B cell (primary cell): ENCODE results near the gene YRDC. TPM values are rescaled to one million over a fixed set of nuclear protein-coding genes. Genes with fewer than 3 reads are reported as not detected.

Source experiments
- ATAC-seq: fragments of 200-7000 bp; cut with Tn5 transposase; one replicate; pipeline ENCODE4 v1.10.0; 2021; ENCODE audit warnings: low read depth, mild to moderate bottlenecking, moderate number of reproducible peaks, moderate library complexity
- CTCF ChIA-PET: fragments of 350-600 bp; sonication (Branson Sonifier 250); formaldehyde crosslinking; loops from one replicate; lab custom pipeline; 2021; ENCODE audit warnings: antibody characterized with exemption, inconsistent platforms; lab: Charles Lee
- POLR2A ChIA-PET: fragments of 350-600 bp; sonication (Branson Sonifier 250); formaldehyde crosslinking; loops from one replicate; lab custom pipeline; 2021; ENCODE audit warnings: antibody characterized with exemption; lab: Charles Lee
- DNase-seq: peaks from one replicate; pipeline ENCODE4 v3.0.0; 2013
- H2AFZ ChIP-seq: 2 replicates; pipeline ENCODE4 v1.6.1; 2012; ENCODE audit warnings: mild to moderate bottlenecking, low read depth, low read length; ENCODE audit not compliant: insufficient read depth, poor library complexity, severe bottlenecking
- H3K27ac ChIP-seq, 2 donors: 1 replicate in 1 of 2; 2 replicates in 1 of 2; pipeline ENCODE4 v1.5.1; 2012 to 2013; ENCODE audit warnings: low read length in 2 of 2, mild to moderate bottlenecking in 2 of 2, moderate library complexity in 1 of 2
- H3K27me3 ChIP-seq, 4 experiments: fragments of 200-600 bp in 1 of 4; sonication (generic) in 1 of 4; replicated peaks in 1 of 4; 1 replicate in 2 of 4; 2 replicates in 2 of 4; pipeline versions ENCODE4 v1.6.1 to v1.7.0; 2013 to 2016; ENCODE audit warnings: low read length in 3 of 4, mild to moderate bottlenecking in 2 of 4, mixed read lengths in 1 of 4, moderate library complexity in 1 of 4; ENCODE audit not compliant: insufficient read depth in 4 of 4, control insufficient read depth in 3 of 4; ENCODE audit errors: control extremely low read depth in 1 of 4
- H3K36me3 ChIP-seq, 2 experiments: replicated peaks in 1 of 2; 1 replicate in 1 of 2; 2 replicates in 1 of 2; pipeline versions ENCODE4 v1.6.1 to v1.7.1; 2013; ENCODE audit warnings: low read length in 1 of 2; ENCODE audit not compliant: insufficient read depth in 2 of 2, control insufficient read depth in 1 of 2; ENCODE audit errors: control extremely low read depth in 1 of 2, extremely low read depth in 1 of 2
- H3K4me1 ChIP-seq, 2 donors: fragments of 200-600 bp in 1 of 2; sonication (generic) in 1 of 2; 1 replicate in 1 of 2; 2 replicates in 1 of 2; pipeline versions ENCODE4 v1.5.1 to v1.6.1; 2013 to 2017; ENCODE audit warnings: low read length in 2 of 2; ENCODE audit not compliant: control insufficient read depth in 2 of 2, insufficient read depth in 2 of 2
- H3K4me2 ChIP-seq: replicated peaks from 2 replicates; pipeline ENCODE3; 2012; ENCODE audit warnings: mild to moderate bottlenecking, low read depth, low read length; ENCODE audit not compliant: poor library complexity, severe bottlenecking
- H3K4me3 ChIP-seq, 5 experiments: fragments of 200-600 bp in 1 of 5; sonication (generic) in 1 of 5; 1 replicate in 3 of 5; 2 replicates in 2 of 5; pipeline versions ENCODE4 v1.5.1 to v1.7.0; 2011 to 2016; ENCODE audit warnings: low read length in 4 of 5, mild to moderate bottlenecking in 4 of 5, low read depth in 2 of 5, control low read depth in 1 of 5, moderate library complexity in 1 of 5; ENCODE audit not compliant: insufficient read depth in 1 of 5; ENCODE audit errors: control extremely low read depth in 1 of 5, extremely low read depth in 1 of 5
- H3K79me2 ChIP-seq: fragments of 200-600 bp; sonication (generic); one replicate; pipeline ENCODE4 v1.6.0; 2016; ENCODE audit warnings: low read length; ENCODE audit not compliant: control insufficient read depth, insufficient read depth
- H3K9ac ChIP-seq: fragments of 200-600 bp; sonication (generic); 2 replicates; pipeline ENCODE4 v1.6.1; 2017; ENCODE audit warnings: mild to moderate bottlenecking, low read length, moderate library complexity
- H3K9me3 ChIP-seq, 3 donors: one replicate each; pipeline versions ENCODE4 v1.6.1 to v1.7.1; 2013; ENCODE audit warnings: low read length in 2 of 3; ENCODE audit not compliant: control insufficient read depth in 2 of 3, insufficient read depth in 1 of 3; ENCODE audit errors: control extremely low read depth in 1 of 3
- H4K20me1 ChIP-seq: 2 replicates; pipeline ENCODE4 v1.6.0; 2012; ENCODE audit warnings: mild to moderate bottlenecking, low read length; ENCODE audit not compliant: insufficient read depth, control insufficient read depth, poor library complexity, severe bottlenecking
- H3K27ac Mint-ChIP-seq: one replicate; pipeline ENCODE4 v1.8.0; 2021; ENCODE audit warnings: mixed read lengths
- H3K27me3 Mint-ChIP-seq: one replicate; pipeline ENCODE4 v1.8.0; 2021; ENCODE audit warnings: mixed read lengths
- H3K4me1 Mint-ChIP-seq: one replicate; pipeline ENCODE4 v1.8.0; 2021; ENCODE audit warnings: mixed read lengths
- H3K4me3 Mint-ChIP-seq: one replicate; pipeline ENCODE4 v1.8.0; 2021; ENCODE audit warnings: mixed read lengths
- H3K9me3 Mint-ChIP-seq: one replicate; pipeline ENCODE4 v1.8.0; 2022; ENCODE audit warnings: mixed read lengths; ENCODE audit not compliant: insufficient read depth
- CTCF ChIP-seq: fragments of 200-600 bp; IDR thresholded peaks from one replicate; pipeline ENCODE4 v1.8.0; 2022; ENCODE audit warnings: antibody characterized with exemption, mild to moderate bottlenecking
- EZH2 ChIP-seq: IDR thresholded peaks from 2 replicates; pipeline ENCODE4 v1.6.1; 2012; ENCODE audit warnings: borderline replicate concordance, low read depth, mild to moderate bottlenecking, moderate library complexity, low read length; ENCODE audit not compliant: insufficient read depth, poor library complexity, severe bottlenecking
- WGBS: methylation state at CpG from one replicate; pipeline ENCODE4 v1.1.5; 2013; ENCODE audit warnings: missing lambda C conversion rate; ENCODE audit not compliant: insufficient coverage; 5-methylcytosine and 5-hydroxymethylcytosine counted together
- intact Hi-C: fragments of 100-400 bp; cut with micrococcal nuclease; formaldehyde crosslinking; loops from one replicate; pipeline ENCODE4 v1.10.0; 2022
- polyA plus RNA-seq: library from polyadenylated mRNA; depleted of rRNA; stranded (reverse); fragments of >200 nt; gene quantifications from 2 replicates; pipeline ENCODE4 v1.2.3, GENCODE V29; 2012
- total RNA-seq, 2 donors: library from RNA; stranded (reverse); fragments of 120-200 nt in 1 of 2; gene quantifications; 1 replicate in 1 of 2; 2 replicates in 1 of 2; pipeline versions ENCODE4 v1.2.3 to v1.2.4, GENCODE V29; 2013 to 2022

Gene YRDC
- total and polyA plus RNA-seq, 2 donors (not counting 1 experiment from before 2014, with no cell fraction given), result 12.5 to 16.7 TPM

DNA sequence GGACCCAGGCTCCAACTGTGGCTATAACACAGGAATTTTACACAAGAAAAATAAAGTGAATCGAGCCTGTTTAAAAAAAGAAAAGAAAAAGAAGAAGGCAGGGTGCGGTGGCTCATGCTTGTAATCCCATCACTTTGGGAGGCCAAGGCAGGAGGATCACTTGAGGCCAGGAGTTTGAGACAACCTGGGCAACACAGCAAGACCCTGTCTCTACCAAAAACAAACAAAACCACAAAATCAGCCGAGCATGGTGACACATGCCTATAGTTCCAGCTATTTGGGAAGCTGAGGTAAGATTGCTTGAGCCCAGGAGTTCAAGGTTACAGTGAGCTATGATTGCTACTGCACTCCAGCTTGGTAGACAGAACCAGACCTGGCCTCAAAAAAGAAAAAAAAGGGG is 33.6 kb upstream of the YRDC start:
- ChIA-PET POLR2A (no interaction called here), CTCF (interaction anchor here (1.4 kb wide), 1 partner anchor 9 kb away, joined by 3 read pairs; no protein-coding TSS in a partner anchor)
- intact Hi-C loops, result no loop called here
- H3K4me2 ChIP-seq, result no peak overlapping the region
- H3K4me1 Mint-ChIP-seq, result peaks cover 19% of the 10 kb centered on the region
- H3K9me3 ChIP-seq, result no peaks in the 10 kb centered on the region
- TF ChIP-seq CTCF (no peak), EZH2 (no peak)
- DNase-seq (no peak), ATAC-seq (no peak)
- H3K4me1 ChIP-seq, result peaks cover 8% of the 10 kb centered on the region in 2 donors
- peaks cover 15% of the 10 kb centered on the region for H4K20me1 ChIP-seq
- no peaks in the 10 kb centered on the region for H3K9me3 Mint-ChIP-seq
- H3K36me3 ChIP-seq, result peaks cover 7 to 48% of the 10 kb centered on the region in 2 experiments
- H2AFZ ChIP-seq, result no peak overlapping the region
- H3K4me3 Mint-ChIP-seq, result no peak overlapping the region
- peaks cover 64% of the 10 kb centered on the region for H3K79me2 ChIP-seq
- no peak overlapping the region for H3K4me3 ChIP-seq
- 100% methylated on average over 2 of the region's 3 CpGs for WGBS
- no peaks in the 10 kb centered on the region for H3K27me3 Mint-ChIP-seq
- H3K27ac ChIP-seq, result no peak overlapping the region
- no peak overlapping the region for H3K9ac ChIP-seq
- H3K27me3 ChIP-seq, result no peaks in the 10 kb centered on the region
- no peak overlapping the region for H3K27ac Mint-ChIP-seq

DNA sequence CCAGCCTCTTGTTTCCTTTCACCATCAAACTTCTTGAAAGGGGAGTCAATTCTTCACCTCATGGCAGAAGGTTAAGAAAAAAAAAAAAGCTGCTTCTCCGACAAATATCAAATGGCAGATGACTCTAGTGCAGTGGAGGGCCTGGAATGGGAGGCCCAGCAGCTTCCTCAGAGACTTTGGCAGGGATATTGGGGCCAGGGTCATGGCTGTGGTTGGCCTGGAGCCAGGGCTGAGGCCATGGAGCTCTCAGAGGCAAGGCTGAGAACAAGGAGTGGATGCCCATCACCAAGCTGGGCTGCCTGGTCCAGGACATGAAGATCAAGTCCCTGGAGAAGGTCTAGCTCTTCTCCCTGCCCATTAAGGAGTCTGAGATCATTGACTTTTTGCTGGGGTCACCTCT is 32.7 kb upstream of the YRDC start:
- no peaks in the 10 kb centered on the region for H3K27me3 ChIP-seq
- ChIA-PET CTCF (interaction anchor here (0.8 to 1.4 kb wide), 3 partner anchors 10 to 19 kb away, joined by 3 to 4 read pairs (median 3); partner anchors contain the start of gene MTF1), POLR2A (no interaction called here)
- no peak overlapping the region for H3K4me3 ChIP-seq
- TF ChIP-seq CTCF (no peak), EZH2 (no peak)
- H4K20me1 ChIP-seq, result peaks cover 15% of the 10 kb centered on the region
- no peak overlapping the region for H3K9ac ChIP-seq
- H3K4me3 Mint-ChIP-seq, result no peak overlapping the region
- H3K4me2 ChIP-seq, result no peak overlapping the region
- H2AFZ ChIP-seq, result no peak overlapping the region
- H3K79me2 ChIP-seq, result peaks cover 55% of the 10 kb centered on the region
- intact Hi-C loops, result no loop called here
- H3K27me3 Mint-ChIP-seq, result no peaks in the 10 kb centered on the region
- H3K36me3 ChIP-seq, result peaks cover 9 to 55% of the 10 kb centered on the region in 2 experiments
- no peaks in the 10 kb centered on the region for H3K9me3 Mint-ChIP-seq
- no peaks in the 10 kb centered on the region for H3K4me1 ChIP-seq
- H3K9me3 ChIP-seq, result no peaks in the 10 kb centered on the region
- H3K27ac ChIP-seq, result no peak overlapping the region
- no peak for ATAC-seq
- DNase-seq, result no peak
- no peak overlapping the region for H3K27ac Mint-ChIP-seq
- peaks cover 11% of the 10 kb centered on the region for H3K4me1 Mint-ChIP-seq
- WGBS, result 75% methylated on average over 1 of the region's 1 CpG
